GM19438 (cell line): ENCODE data around the gene SPIRE1.
"Not testable (repeated sequence)": the region's sequence is repeated elsewhere in the genome, so short reads cannot be mapped to it uniquely, and the experiment has no call there.

Experiments
- ATAC-seq: cut with Tn5 transposase; IDR thresholded peaks from one replicate; pipeline ENCODE4 v1.9.1; 2021; ENCODE audit warnings: low read depth; ENCODE audit not compliant: unreplicated experiment

SPIRE1 gene

DNA sequence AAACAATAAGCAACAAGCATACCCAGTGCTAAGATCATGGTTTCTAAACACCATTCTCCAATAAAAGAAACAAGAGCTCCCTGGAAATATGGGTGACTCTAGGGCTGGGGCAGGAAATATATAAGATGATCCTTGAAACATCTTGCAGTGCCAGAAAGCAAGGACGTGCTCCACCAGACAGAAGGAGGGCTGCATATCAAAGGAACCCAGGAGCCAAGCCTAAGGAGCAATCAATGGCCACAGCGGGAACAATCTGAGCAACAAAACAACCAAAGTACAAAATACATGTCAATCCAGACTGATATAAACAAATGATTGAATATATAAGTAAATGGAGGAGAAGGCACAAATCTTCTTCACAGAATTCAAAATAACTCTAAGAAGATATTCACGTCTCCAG lies 10.1 kb downstream of the SPIRE1 start:
- ATAC-seq, result no peak

- ATAC-seq, result no peak
These were observed 12.1 kb downstream of the SPIRE1 start for GRCh38 chr18:12645751-12646203.

DNA sequence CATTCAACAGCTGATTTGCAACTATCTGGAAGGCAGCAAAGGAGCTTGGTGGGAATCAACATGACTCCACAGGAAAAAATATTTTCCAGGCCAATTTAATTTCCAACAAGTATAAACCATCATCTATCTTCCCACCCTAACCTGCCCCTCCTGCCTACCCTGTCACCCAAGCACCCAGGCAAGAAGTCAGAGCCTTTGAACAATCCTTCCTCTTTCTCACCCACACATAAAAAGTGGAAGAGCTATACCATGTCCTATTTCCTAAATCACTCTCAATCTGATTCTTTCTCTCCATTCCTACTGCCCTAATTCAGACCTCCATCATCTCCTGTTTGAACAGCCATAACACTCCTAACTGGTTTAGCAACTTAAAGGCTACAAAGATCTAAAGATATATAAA lies 12.7 kb downstream of the SPIRE1 start:
- no peak for ATAC-seq

DNA sequence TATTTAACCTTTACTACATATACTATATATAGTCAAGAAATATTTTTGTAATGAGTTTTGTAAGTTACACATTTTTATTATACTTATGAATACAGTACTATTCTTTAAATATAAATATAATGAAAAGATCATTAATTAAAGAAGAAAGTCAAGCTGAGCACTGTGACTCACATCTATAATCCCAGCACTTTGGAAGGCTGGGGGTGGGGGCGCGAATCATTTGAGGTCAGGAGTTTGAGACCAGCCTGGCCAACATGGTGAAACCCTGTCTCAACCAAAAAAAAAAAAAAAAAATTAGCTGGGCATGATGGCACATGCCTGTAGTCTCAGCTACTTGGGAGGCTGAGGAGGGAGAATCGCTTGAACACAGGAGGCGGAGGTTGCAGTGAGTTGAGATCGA lies 14.2 kb downstream of the SPIRE1 start:
- not testable (repeated sequence) for ATAC-seq

DNA sequence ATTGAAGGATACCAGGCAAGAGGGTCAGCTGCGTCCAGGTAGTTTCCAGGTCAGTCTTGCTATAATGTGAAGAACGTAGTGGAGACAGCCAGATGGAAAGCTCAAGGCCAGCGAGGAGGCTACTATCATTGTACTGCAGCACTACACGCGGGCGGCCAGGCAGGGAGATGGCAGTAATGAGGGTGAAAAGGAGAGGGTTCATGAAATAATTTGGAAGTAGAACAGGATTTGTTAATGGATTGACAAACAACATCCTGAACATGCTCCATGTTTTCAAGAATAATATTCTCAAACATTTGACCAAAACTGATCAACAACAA lies 17.1 kb downstream of the SPIRE1 start:
- ATAC-seq, result no peak

DNA sequence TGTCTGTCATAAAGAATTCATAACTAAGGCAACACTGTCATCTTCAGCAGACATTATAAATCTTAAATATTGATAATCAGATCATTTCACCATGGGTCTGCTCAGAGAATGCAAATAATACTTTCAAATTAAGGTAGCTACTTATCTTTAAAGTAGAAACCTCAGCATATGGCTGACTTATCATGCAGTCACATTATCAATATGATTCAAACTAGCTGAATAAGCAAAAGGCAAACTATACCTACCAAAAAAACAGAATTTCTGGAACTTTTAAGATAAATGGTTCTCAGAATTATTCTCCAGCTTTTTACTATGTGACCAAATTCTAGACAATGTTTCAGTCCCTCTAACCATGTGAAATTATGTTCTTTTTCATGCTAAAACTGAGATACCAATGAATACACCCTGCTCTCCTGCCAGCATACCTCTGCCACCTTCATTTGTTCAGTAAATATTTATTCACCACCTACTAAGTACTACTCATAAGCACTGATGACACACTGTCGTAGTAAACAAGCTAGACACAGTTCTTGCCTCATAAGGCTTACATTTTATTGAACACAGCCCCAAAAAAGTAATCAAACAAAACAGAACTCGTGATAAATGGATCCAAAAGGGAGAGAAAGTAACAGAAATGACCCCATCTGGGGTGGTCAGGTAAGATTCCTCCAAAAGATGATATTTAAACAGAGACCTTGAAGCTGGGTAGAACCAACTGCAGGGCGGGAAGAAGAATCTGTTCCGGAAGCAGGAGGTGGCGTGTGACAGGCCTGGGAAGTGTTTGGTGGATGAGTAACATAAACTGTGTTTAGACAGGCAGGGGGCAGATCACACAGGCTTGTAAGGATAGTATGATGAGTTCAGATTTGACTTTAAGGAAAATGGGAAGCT lies 17.7 kb downstream of the SPIRE1 start:
- ATAC-seq, result no peak

DNA sequence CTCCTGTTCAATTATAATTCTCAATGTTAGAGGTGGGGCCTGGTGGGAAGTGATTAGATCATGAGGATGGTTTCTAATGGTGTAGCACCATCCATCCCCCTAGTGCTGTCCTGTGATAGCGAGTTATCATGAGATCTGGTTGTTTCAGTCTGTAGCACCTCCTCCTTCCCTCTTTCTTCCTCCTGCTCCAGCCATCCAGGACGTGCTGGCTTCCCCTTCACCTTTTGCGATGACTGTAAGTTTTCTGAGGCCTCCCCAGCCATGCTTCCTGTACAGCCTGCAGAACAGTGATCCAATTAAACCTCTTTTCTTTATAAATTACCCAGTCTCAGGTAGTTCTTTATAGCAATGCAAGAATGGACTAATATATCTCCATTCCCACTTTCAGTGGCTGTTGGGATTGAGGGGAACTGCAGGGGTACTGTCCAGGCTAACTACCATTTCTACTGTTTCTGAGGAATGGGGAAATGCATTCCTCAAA lies 19.2 kb downstream of the SPIRE1 start:
- no peak for ATAC-seq

- no peak for ATAC-seq
These were observed 19.8 kb downstream of the SPIRE1 start for GRCh38 chr18:12637901-12638643.

DNA sequence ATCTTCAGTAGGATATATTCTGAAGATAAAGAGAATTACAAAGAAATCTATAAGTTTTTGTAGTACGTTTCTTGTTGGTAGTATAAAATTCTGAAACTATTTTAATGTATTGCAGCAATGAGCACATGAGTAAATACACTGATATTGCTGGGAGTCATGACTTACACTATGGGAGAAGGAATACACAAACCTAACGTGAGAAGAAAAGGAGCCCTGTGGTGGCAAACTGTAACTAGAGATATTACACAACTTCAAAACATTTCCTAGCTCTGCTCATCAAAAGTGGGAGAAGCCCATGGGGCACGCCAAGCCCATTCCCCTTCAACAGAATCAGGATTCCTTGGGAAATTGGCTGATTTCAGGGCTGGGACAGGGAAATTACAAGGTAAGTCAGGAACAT lies 20.5 kb downstream of the SPIRE1 start:
- ATAC-seq, result no peak

DNA sequence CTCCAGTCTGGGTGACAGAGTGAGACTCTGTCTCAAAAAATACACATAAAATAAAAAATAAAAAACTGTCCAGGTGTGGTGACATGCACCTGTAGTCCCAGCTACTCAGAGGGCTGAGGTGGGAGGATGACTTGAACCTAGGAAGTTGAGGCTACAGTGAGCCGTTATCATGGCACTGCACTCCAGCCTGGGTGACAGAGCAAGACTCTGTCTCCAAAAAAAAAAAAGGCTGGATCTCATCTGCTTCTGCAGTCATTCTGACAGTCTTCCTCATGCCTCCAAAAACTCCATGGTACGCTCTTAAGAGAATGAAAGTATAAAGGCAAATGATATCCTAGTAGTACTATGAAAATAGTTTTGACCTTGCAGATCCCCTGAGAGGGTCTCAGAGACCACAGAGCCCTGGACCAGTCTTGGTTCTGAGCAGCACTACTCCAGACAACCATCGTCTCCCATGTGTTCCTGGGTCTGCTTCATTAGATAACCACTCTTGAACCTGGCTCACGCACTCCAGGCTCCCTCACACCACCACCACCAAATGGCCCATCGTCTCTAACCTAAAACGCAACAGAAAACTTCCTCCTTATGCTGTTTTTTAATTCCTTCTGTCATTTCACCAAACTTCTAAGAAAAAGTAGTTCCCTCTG lies 26.0 kb downstream of the SPIRE1 start:
- ATAC-seq, result no peak

DNA sequence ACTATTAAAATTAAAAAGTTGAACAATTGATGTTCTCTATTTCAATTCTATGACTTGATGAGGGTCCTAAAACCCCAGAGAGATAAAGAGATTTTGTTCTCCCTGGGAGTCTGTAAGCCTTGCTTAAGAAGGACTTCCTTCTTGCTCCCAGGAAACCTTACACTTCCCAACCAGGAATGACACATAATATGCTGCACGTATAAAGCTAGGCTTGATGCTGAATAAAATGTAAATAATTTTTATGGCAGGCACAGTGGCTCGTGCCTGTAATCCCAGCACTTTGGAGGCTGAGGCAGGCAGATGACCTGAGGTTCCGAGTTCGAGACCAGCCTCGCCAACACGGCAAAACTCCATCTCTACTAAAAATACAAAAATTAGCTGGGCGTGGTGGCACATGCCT lies 27.8 kb downstream of the SPIRE1 start:
- ATAC-seq, result no peak

- no peak for ATAC-seq
These were observed 28.9 kb downstream of the SPIRE1 start for GRCh38 chr18:12628706-12629702.

DNA sequence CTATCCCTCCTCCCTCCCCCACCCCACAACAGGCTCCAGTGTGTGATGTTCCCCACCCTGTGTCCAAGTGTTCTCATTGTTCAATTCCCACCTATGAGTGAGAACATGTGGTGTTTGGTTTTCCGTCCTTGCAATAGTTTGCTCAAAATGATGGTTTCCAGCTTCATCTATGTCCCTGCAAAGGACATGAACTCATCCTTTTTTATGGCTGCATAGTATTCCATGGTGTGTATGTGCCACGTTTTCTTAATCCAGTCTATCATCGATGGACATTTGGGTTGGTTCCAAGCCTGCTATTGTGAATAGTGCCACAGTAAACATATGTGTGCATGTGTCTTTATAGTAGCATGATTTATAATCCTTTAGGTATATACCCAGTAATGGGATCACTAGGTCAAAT lies 30.7 kb downstream of the SPIRE1 start:
- ATAC-seq, result not testable (repeated sequence)

- no peak for ATAC-seq
These were observed 32.7 kb downstream of the SPIRE1 start for GRCh38 chr18:12625241-12625640.

GRCh38 chr18:12621742-12622306 lies 36.1 kb downstream of the SPIRE1 start:
- no peak for ATAC-seq

- no peak for ATAC-seq
These were observed 42.2 kb downstream of the SPIRE1 start for GRCh38 chr18:12615748-12616147.

GRCh38 chr18:12608301-12608700 lies 49.6 kb downstream of the SPIRE1 start:
- no peak for ATAC-seq

GRCh38 chr18:12606592-12607315 lies 51.2 kb downstream of the SPIRE1 start:
- no peak for ATAC-seq

DNA sequence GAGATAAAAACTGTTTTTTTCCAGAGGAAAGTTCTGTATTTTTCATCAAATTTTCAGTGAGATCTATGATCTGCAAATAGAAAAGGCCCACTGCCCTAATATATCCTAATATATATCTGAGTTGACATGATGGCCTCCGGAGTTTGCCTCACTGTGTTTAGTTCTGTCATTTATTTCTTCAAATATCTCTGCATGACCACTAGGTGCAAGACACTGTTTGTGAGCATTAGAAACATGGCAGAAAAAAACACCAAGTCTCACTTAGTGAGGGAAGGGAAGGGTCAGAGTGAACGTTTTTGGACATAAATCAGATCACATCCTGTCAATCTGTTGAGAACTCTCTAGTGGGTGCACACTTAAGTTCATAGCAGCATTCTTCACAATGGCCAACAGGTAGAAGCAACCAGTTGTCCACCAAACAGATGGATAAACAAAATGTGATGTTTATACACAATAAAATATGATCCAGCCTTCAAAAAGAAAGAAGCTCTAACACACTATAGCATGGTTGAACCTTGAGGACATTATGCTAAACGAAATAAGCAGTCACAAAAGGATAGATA lies 53.4 kb downstream of the SPIRE1 start:
- no peak for ATAC-seq
